Hepatocyte (in vitro differentiated cells): ENCODE data around the gene SV2C.

Experiments
- EZH2 ChIP-seq: fragments of 200-600 bp; sonication (generic); IDR thresholded peaks from 2 replicates; pipeline ENCODE4 v1.6.1; 2016; ENCODE audit warnings: antibody characterized with exemption, mild to moderate bottlenecking, borderline replicate concordance
- TF ChIP-seq, protein P1 (sequence below): fragments of 200-600 bp; sonication (generic); IDR thresholded peaks from 2 replicates; pipeline ENCODE4 v1.5.1; 2016; ENCODE audit warnings: antibody characterized with exemption, mild to moderate bottlenecking; ENCODE audit not compliant: poor library complexity

GRCh38 chr5:76379855-76380254, 296.7 kb downstream of the SV2C start:
- TF ChIP-seq EZH2, result no peak
- TF ChIP-seq, protein P1, sequence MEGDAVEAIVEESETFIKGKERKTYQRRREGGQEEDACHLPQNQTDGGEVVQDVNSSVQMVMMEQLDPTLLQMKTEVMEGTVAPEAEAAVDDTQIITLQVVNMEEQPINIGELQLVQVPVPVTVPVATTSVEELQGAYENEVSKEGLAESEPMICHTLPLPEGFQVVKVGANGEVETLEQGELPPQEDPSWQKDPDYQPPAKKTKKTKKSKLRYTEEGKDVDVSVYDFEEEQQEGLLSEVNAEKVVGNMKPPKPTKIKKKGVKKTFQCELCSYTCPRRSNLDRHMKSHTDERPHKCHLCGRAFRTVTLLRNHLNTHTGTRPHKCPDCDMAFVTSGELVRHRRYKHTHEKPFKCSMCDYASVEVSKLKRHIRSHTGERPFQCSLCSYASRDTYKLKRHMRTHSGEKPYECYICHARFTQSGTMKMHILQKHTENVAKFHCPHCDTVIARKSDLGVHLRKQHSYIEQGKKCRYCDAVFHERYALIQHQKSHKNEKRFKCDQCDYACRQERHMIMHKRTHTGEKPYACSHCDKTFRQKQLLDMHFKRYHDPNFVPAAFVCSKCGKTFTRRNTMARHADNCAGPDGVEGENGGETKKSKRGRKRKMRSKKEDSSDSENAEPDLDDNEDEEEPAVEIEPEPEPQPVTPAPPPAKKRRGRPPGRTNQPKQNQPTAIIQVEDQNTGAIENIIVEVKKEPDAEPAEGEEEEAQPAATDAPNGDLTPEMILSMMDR, result no peak
